Liver (tissue), 9 donors: Measurements from ENCODE around the gene MED26. TPM values are rescaled to one million over a fixed set of nuclear protein-coding genes. Genes with fewer than 3 reads are reported as not detected.

Source experiments
- DNase-seq: peaks from one replicate; pipeline ENCODE4 v3.0.0-alpha.2; 2017; ENCODE audit warnings: low spot score
- H3K27ac ChIP-seq, 2 donors: one replicate each; pipeline ENCODE4 v1.7.0; 2013; ENCODE audit warnings: inconsistent platforms in 2 of 2, low read length in 2 of 2, control low read depth in 1 of 2, low read depth in 1 of 2, mild to moderate bottlenecking in 1 of 2
- H3K27me3 ChIP-seq, 4 donors: one replicate each; pipeline versions ENCODE4 v1.6.1 to v1.7.0; 2013; ENCODE audit warnings: low read length in 3 of 4, inconsistent platforms in 1 of 4, mild to moderate bottlenecking in 1 of 4, moderate library complexity in 1 of 4; ENCODE audit not compliant: control insufficient read depth in 4 of 4, insufficient read depth in 4 of 4
- H3K36me3 ChIP-seq, 4 donors: one replicate each; pipeline versions ENCODE4 v1.6.1 to v1.7.0; 2013; ENCODE audit warnings: low read length in 3 of 4, mild to moderate bottlenecking in 3 of 4, low read depth in 1 of 4, moderate library complexity in 1 of 4; ENCODE audit not compliant: control insufficient read depth in 4 of 4, insufficient read depth in 3 of 4
- H3K4me1 ChIP-seq, 4 donors: one replicate each; pipeline versions ENCODE4 v1.6.1 to v1.7.0; 2013; ENCODE audit warnings: low read length in 3 of 4, mild to moderate bottlenecking in 3 of 4, moderate library complexity in 1 of 4; ENCODE audit not compliant: control insufficient read depth in 4 of 4, insufficient read depth in 4 of 4
- H3K4me3 ChIP-seq, 3 donors: one replicate each; pipeline versions ENCODE4 v1.6.1 to v1.7.0; 2013; ENCODE audit warnings: low read length in 3 of 3, control low read depth in 1 of 3, low read depth in 1 of 3, mild to moderate bottlenecking in 1 of 3
- H3K9ac ChIP-seq, 2 donors: one replicate each; pipeline ENCODE4 v1.7.0; 2013; ENCODE audit warnings: low read length in 2 of 2, mild to moderate bottlenecking in 2 of 2, moderate library complexity in 2 of 2, control low read depth in 1 of 2, low read depth in 1 of 2
- H3K9me3 ChIP-seq, 4 donors: one replicate each; pipeline versions ENCODE4 v1.6.1 to v1.7.0; 2013; ENCODE audit warnings: low read length in 3 of 4; ENCODE audit not compliant: control insufficient read depth in 4 of 4
- ATF3 ChIP-seq: IDR thresholded peaks from 2 replicates; pipeline ENCODE4 v1.6.1; 2016; ENCODE audit warnings: antibody characterized with exemption
- EGR1 ChIP-seq, 2 donors: IDR thresholded peaks; 2 replicates each; pipeline ENCODE4 v1.6.1; 2016 to 2018; ENCODE audit warnings: antibody characterized with exemption in 2 of 2, low read depth in 2 of 2
- FOXA1 ChIP-seq: IDR thresholded peaks from 2 replicates; pipeline ENCODE4 v1.6.1; 2016; ENCODE audit warnings: antibody characterized with exemption
- GABPA ChIP-seq, 2 donors: IDR thresholded peaks in 1 of 2; conservative IDR thresholded peaks in 1 of 2; 2 replicates each; pipeline ENCODE4 v1.6.1; 2016; ENCODE audit warnings: antibody characterized with exemption in 2 of 2, mild to moderate bottlenecking in 1 of 2, moderate library complexity in 1 of 2
- HNF4A ChIP-seq, 2 donors: conservative IDR thresholded peaks; 2 replicates each; pipeline ENCODE4 v1.6.1; 2016; ENCODE audit warnings: antibody characterized with exemption in 2 of 2, mild to moderate bottlenecking in 2 of 2
- HNF4G ChIP-seq: IDR thresholded peaks from 2 replicates; pipeline ENCODE4 v1.6.1; 2016; ENCODE audit warnings: antibody characterized with exemption
- JUND ChIP-seq, 2 donors: IDR thresholded peaks; 2 replicates each; pipeline ENCODE4 v1.6.1; 2016; ENCODE audit warnings: antibody characterized with exemption in 2 of 2
- NR2F2 ChIP-seq: IDR thresholded peaks from 2 replicates; pipeline ENCODE4 v1.6.1; 2016; ENCODE audit warnings: antibody characterized with exemption
- RAD21 ChIP-seq, 2 donors: IDR thresholded peaks; 2 replicates each; pipeline ENCODE4 v1.6.1; 2016; ENCODE audit warnings: antibody characterized with exemption in 2 of 2, mild to moderate bottlenecking in 2 of 2
- REST ChIP-seq: IDR thresholded peaks from 2 replicates; pipeline ENCODE4 v1.6.1; 2016; ENCODE audit warnings: antibody characterized with exemption, mild to moderate bottlenecking
- RXRA ChIP-seq, 2 donors: IDR thresholded peaks; 2 replicates each; pipeline ENCODE4 v1.6.1; 2017 to 2018; ENCODE audit warnings: antibody characterized with exemption in 2 of 2, mild to moderate bottlenecking in 1 of 2
- SP1 ChIP-seq: IDR thresholded peaks from 2 replicates; pipeline ENCODE4 v1.6.1; 2018; ENCODE audit warnings: antibody characterized with exemption, mild to moderate bottlenecking
- TAF1 ChIP-seq: conservative IDR thresholded peaks from 2 replicates; pipeline ENCODE4 v1.6.1; 2016; ENCODE audit warnings: antibody characterized with exemption, mild to moderate bottlenecking
- ZBTB33 ChIP-seq: IDR thresholded peaks from 2 replicates; pipeline ENCODE4 v1.6.1; 2016; ENCODE audit warnings: antibody characterized with exemption
- WGBS: extraction: QIAGEN DNeasy Blood & Tissue Kit; methylation state at CpG from one replicate; pipeline ENCODE4 v1.1.7; 2013; 5-methylcytosine and 5-hydroxymethylcytosine counted together
- polyA plus RNA-seq, 2 donors: library from polyadenylated mRNA; stranded (reverse) in 1 of 2; unstranded in 1 of 2; fragments of 200-250 nt in 1 of 2; fragments of >200 nt in 1 of 2; fragmentation: Nextera tagmentation in 1 of 2; extraction: Ambion mirVana in 1 of 2; gene quantifications; one replicate each; pipeline versions ENCODE4 v1.2.1 to v1.2.3, GENCODE V29; 2013 to 2015
- total RNA-seq, 2 donors: library from RNA; depleted of rRNA; stranded (reverse); fragments of >200 nt; gene quantifications; one replicate each; pipeline ENCODE4 v1.2.3, GENCODE V29; 2014
- TF ChIP-seq, protein P1 (sequence below): IDR thresholded peaks from 2 replicates; pipeline ENCODE4 v1.6.1; 2016; ENCODE audit warnings: antibody characterized with exemption
- TF ChIP-seq, protein P2 (sequence below): fragments of 150-350 bp; IDR thresholded peaks from 2 replicates; pipeline ENCODE4 v1.5.1; 2017; ENCODE audit warnings: improper control_type of control experiment, low read depth, low read length; ENCODE audit not compliant: missing input control
- donor health status: healthy.
- donor health status: healthy.
- donor health status: healthy.
- donor health status: healthy.
- donor health status: healthy.

MED26 gene
- total and polyA plus RNA-seq, 4 donors = 1.5 to 3.8 (median 3.2) TPM

- no peak for DNase-seq
- Histone ChIP-seq H3K4me3 (no peak overlapping the region), H3K9me3 (no peaks in the 10 kb centered on the region), H3K27ac (peak overlapping the region in 1 of 2 donors; percentile 2), H3K36me3 (no peaks in the 10 kb centered on the region), H3K9ac (no peak overlapping the region), H3K4me1 (peaks cover 8 to 52% (median 27%) of the 10 kb centered on the region in 4 donors), H3K27me3 (no peaks in the 10 kb centered on the region)
- WGBS = 65% methylated on average over 26 of the region's 26 CpGs
- TF ChIP-seq ATF3 = no peak
- no peak for TF ChIP-seq HNF4G
- no peak for TF ChIP-seq HNF4A (conservative IDR thresholded peaks at IDR 0.05)
- TF ChIP-seq, protein P1, sequence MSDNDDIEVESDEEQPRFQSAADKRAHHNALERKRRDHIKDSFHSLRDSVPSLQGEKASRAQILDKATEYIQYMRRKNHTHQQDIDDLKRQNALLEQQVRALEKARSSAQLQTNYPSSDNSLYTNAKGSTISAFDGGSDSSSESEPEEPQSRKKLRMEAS = no peak
- TF ChIP-seq SP1 = no peak
- TF ChIP-seq JUND (IDR thresholded peaks at IDR 0.05) = no peak
These were observed 39.9 kb downstream of the MED26 start for GRCh38 chr19:16587833-16588823.

DNA sequence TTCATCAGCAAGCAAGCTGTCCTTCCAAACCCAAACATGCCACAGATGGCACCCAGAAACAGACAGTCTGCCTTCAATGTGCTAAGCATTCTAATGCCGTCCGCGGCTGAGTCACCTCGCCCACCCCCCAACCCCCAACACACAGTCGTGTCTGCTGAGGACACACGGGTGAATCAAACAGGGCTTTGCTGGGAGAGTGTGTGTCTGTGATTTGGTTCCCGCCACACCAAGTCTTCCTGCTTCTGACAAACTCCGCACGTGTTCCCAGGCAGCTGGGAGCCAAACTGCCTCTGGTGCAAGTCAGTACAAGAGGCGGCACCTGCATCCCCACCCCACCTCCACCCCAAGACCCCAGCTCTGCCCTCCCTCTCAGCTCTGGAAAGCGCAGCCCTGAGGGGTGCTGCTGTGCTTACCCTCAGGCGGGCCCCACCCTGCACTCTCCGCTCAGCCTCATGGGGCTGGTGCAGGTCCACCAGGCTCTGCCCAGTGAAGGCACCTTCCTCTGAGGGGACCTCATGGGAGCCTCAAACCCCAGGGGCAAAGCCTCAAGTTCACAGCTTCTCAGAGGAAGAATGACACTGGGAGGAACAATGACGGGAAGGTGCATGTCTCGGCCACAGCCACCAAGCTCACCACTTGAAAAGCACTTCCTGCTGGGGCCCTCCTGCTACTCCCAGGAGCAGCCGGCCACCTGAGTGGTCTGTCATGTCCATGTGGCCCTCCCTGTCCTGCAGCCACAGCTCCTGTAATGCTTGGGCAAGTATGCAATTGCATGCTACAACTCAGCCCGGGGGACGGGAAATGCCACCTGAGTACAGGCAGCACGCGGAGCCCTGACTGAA, 40.8 kb downstream of the MED26 start:
- H3K27me3 ChIP-seq = no peaks in the 10 kb centered on the region
- DNase-seq = no peak
- no peaks in the 10 kb centered on the region for H3K36me3 ChIP-seq
- peak overlapping the region in 1 of 2 donors; percentile 2 for H3K27ac ChIP-seq
- H3K9me3 ChIP-seq = no peaks in the 10 kb centered on the region
- H3K9ac ChIP-seq = no peak overlapping the region
- no peak overlapping the region for H3K4me3 ChIP-seq
- TF ChIP-seq, protein P1 = no peak
- TF ChIP-seq REST (no peak), RXRA (IDR thresholded peaks at IDR 0.05) (no peak), EGR1 (IDR thresholded peaks at IDR 0.05; ENCODE audit: low read depth in 2 of 2) (no peak), HNF4G (no peak), RAD21 (IDR thresholded peaks at IDR 0.05) (no peak), JUND (IDR thresholded peaks at IDR 0.05) (no peak), NR2F2 (no peak), ATF3 (no peak), TAF1 (no peak), HNF4A (conservative IDR thresholded peaks at IDR 0.05) (no peak), GABPA (IDR thresholded peaks at IDR 0.05 in 1 of 2, conservative IDR thresholded peaks at IDR 0.05 in 1 of 2) (no peak), FOXA1 (no peak), ZBTB33 (no peak)
- TF ChIP-seq, protein P2, sequence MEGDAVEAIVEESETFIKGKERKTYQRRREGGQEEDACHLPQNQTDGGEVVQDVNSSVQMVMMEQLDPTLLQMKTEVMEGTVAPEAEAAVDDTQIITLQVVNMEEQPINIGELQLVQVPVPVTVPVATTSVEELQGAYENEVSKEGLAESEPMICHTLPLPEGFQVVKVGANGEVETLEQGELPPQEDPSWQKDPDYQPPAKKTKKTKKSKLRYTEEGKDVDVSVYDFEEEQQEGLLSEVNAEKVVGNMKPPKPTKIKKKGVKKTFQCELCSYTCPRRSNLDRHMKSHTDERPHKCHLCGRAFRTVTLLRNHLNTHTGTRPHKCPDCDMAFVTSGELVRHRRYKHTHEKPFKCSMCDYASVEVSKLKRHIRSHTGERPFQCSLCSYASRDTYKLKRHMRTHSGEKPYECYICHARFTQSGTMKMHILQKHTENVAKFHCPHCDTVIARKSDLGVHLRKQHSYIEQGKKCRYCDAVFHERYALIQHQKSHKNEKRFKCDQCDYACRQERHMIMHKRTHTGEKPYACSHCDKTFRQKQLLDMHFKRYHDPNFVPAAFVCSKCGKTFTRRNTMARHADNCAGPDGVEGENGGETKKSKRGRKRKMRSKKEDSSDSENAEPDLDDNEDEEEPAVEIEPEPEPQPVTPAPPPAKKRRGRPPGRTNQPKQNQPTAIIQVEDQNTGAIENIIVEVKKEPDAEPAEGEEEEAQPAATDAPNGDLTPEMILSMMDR = no peak
- peaks cover 13 to 57% (median 28%) of the 10 kb centered on the region in 4 donors for H3K4me1 ChIP-seq
- 74% methylated on average over 20 of the region's 20 CpGs for WGBS
